Eye (tissue), 1 donor: ENCODE data around the gene PTPN22.

Experiments
- DNase-seq: peaks from one replicate; pipeline ENCODE4 v3.0.0-alpha.2; 2015

The PTPN22 gene

DNA sequence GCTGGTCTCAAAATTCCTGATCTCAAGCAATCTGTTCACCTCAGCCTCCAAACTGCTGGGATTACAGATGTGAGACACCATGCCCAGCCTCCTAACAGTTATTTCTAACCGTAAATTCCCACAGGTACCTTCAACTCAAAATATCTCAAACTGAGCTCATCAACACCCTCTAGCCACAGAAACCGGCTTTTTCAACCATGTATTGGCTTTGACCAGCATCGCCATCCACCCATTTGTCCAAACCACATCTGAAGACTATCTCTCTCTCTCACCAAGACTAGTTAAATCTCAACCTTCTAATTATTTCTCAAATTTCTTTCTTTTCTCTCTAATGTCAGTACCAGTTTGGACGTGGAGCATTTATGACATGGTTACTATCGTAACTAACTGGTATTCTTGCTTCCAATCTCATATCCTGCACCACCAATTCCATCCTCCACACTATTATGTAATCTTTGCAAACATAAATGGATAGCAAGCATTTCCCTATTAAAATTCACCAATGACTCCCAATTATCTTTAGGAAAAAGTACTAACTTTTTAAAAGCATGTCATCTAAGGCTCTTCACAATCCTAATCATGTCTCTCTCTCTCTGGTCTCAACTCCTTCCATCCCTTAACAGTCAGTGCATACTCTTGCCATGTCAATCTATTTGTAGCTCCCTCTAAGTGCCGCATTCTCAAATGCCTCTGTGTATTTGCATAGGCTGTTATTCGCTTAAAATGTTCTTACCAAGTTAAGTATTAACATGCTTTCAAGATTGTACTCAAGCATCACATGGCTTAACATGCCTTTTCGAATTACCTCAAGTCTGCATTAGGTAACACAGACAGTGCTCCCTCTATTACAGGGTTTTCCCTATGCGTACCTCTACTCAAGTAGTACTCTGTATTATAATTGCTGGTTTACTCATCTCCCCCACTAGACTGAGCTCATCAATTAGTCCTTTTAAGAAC, 77.4 kb downstream of the PTPN22 start:
- no peak for DNase-seq

DNA sequence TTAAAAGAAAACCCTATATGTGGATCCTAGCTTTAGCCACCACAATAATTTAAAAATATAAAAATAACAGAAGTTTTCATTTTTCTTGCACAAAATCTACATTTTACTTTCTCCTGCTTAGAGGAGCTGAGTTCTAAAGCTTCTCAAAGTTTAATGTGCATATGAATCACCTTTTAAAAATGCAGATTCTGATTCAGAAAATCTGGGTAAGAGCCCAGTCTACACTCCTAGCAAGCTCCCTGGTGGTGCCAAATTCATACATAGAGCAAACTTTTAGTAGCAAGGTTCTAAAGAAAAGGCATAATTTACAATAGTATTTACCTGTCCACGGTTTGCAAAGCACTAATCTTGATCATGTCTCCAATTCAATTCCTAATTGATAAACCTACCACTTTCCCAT, 78.5 kb downstream of the PTPN22 start:
- DNase-seq, result no peak

DNA sequence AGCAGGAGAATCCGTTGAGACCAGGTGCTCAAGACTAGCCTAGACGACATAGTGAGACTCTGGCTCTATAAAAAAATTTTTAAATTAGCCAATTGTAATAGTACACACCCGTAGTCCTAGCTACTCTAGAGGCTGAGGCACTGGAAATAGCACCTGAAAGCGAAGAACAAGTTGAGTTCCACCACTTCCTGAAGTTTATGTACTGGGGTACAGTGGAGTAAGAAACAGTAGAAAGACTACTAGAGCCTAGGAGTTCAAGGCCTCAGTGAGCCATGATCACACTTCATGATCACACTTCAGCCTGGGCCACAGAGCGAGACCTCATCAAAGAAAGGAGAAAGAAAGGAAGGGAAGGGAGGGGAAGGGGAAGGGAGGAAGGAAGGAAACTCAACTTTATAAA, 79.0 kb downstream of the PTPN22 start:
- DNase-seq, result no peak

DNA sequence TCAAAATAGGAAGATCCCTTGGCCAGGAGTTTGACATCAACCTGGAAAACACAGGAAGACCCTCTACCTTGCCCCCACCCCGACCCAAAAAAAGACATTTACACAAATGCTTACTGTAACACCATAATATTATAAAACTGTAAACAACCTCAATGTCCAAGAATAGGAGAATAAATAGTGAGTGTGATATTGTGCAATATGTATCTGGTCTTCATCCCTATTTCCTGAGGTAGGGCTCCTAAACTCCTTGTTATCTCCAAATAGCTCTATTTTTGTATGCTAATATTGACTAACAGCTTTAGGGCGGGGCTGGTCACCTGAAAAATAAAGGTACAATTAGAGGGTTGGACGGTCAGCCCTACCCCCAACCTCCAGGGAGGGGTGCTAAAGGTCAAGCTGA, 82.7 kb downstream of the PTPN22 start:
- no peak for DNase-seq

DNA sequence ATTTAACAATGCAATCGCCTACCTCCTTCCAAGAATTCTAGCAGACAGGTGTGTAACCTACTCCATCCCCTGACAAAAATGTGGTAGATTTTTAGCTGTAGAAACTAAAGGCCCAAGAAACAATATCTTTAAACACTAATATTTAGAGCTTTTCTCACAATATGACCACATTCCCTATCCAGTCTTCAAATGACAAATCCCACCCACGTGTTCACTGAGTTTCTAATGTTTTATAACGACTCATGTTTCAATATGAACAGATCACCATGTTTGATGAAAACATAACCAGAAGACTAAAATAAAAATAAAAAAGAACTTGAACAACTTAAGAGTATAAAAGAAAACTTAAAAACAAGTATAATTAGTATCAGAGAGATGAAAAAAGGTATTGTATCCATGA, 83.8 kb downstream of the PTPN22 start:
- DNase-seq, result no peak

DNA sequence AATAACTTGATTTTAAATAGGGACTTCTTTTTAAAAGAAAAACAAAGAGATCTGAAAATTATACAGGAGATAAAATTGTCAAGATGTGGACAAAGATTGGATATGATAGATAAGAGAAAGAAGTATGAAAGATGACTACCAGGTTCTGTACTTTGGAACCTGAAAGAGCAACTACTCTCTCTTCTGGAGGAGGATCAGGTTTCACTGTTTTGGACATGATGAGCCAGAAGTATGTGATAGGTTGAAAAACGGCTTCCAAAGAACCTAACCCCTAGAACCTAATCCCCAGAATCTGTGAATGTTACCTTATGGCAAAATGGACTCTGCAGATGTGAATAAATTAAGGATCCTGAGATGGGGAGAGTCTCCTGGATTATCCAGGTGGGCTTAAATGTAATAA, 85.4 kb downstream of the PTPN22 start:
- no peak for DNase-seq

DNA sequence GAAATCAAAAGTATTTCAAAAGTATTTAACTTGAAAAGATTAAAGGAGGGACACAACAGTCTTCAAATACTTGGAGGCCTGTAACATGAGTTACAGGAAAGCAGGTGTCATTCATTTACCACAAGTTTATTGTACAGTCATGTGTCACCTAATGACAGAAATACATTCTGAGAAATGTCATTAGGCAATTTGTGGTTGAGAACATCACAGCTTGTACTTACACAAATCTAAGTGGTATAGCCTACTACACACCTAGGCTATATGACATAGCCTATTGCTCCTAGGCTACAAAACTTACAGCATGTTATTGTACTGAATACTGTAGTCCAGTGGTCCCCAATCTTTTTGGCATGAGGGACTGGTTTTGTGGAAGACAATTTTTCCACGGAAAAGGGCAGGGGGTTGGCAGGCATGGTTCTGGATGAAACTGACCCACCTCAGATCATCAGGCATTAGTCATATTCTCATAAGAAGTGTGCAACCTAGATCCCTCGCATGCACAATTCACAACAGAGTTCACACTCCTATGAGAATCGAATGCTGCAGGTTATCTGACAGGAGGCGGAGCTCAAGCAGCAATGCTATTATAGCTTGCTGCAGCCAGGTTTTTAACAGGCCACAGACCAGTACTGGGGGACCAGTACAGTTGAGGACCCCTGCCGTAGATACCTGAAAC, 87.3 kb downstream of the PTPN22 start:
- DNase-seq, result no peak

DNA sequence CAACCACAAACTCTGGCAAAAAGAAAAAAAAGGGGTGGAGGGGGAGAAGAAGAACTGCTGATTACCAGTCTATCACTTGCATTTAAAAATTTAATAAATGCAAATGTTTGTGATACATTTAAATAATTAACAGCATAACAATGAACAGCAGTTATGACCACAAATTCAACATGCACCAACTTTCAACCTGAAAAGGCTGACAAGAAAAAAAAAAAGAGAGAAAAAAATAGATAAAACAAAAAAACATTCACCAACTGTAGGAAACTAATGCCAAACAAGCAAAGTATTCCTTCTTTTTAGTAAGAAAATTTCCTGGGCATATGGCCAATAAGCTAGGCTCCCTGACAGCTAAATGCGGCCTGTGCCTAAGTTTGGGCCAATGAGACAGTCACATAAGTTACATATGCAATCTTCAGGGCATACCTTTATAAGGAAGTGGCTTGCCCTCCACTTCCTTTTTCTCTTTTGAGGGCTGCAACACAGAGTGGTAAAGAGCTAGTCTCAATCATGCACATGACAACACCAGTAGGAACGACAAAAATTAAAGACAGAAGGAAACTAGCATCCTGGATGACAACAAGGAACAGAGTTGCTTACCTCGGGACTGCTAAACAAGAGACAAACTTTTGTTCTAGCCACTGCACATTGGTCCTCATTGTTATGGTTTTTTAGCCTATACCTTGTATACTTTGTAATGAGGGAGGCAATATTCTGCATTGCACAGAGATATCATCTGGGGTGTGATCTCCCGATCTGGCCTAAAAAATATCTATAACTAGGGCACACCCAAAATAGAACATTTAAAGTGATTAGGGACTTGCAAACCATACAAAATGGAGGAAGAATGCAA, 88.0 kb downstream of the PTPN22 start:
- DNase-seq, result peak; percentile 23

DNA sequence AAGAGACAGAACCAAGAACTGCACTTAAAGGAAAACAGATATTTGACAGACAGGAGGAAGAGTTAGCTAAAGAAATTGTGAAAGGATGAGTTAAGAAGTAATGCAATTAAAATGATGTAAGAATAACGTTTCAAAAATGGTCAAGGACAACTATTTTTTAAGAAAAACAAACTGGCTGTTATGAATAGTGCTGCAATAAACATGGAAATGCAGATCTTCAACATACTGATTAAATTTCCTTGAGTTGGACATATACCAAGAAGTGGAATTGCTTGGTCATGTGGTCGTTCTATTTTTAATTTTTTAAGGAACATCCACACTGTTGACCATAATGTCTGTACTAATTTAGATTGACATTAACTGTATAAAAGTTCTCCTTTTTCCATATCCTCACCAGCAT, 89.1 kb downstream of the PTPN22 start:
- DNase-seq, result peak; percentile 15

DNA sequence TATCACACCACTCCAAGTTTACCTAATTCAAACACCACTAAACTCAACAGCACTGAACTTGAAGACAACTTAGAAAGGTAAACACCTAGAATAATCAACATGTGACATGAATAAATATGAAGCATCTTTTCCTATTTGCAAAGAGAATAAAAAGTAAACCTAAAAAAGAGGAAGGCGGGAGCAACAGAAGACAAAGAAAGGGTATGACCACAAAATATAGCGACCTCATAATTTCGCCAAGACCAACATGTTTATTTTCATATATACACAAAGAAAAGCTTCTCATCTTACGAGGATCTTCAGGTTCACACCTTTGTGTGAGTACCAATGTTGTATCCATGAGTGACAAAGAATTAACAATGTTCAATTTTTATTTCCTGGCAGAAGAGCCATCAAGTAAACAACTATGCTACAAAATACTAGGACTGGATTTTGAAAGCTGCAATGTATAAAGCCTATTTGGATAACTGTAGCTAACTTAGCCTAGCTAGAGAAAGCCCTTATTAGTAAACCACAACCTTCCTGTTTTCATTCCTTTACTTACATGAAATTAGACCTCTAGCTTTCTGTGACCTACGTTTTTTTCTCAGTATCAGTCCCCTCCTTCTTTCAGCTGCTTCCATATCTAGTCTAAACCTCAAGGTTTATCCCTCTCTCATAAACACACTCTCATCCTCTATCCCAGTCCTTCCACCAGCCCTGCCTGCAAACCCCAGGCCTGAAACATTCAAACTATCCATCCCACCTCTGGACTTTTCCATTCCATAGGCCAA, 91.0 kb downstream of the PTPN22 start:
- no peak for DNase-seq

DNA sequence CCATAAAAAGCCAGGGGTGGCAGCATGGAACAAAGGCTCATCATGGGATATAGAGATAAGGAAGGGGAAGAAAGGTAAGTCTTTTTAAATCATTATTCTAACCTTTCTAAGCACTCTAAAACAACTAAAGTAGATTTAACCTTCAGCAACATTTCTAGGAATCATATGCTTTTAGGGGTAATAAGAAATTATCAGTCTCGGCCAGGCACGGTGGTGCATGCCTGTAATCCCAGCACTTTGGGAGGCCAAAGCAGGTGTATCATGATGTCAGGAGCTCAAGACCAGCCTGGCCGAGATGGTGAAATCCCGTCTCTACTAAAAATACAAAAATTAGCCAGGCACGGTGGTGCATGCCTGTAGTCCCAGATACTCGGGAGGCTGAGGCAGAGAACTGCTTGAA, 92.0 kb downstream of the PTPN22 start:
- no peak for DNase-seq

DNA sequence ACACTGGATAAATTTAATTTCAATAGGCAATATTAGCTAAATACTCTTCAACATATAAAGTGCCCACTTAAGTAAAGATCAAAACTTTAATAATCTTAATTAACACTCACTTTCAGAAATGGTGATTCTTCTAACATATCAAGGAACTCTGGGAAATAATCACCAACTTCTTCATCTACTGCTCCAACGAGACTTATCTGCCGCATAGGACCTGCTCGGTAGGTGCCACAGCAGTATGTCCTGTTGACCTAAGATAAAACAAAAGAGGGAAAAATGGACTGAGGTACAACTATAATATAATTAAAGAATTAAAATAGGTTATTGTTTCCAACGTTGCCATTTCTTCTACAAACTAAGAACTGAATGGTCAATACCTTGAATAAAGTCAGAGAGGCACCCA, 94.0 kb downstream of the PTPN22 start:
- no peak for DNase-seq

DNA sequence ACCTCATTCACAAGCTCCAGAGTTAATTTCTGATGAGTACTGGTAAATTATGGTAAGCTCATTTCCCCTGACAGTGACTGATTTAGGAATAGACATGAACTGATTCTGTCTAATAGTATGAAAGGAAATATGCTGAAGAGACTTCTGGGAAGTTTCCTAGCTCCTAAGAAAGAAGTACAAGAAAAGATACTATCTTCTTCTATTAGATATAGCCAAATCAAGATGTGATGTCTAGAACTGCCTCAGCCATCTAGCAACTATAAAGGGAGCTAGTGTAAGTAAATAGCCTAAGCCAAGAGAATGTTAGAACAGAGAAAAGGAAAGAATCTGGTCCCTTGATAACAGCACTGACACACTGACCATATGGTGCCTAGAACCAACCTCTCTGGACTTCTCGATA, 101.5 kb downstream of the PTPN22 start:
- no peak for DNase-seq

DNA sequence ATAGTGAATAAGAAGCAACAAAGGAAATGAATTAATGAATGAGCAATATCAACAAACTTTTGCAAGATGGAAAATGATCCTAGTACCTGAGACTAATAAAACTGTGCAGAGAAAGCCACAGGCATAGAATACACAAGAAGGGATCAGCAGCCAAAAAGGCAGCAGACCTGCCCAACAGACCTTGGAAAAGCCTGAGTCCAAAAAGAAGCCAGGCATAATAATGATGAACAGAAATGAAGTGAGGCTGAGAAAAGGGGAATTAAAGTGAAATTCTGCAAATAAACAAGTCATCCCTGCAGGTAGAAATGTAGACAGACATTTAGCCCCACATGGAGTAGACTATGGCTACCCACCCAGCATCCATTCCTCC, 101.9 kb downstream of the PTPN22 start:
- DNase-seq, result no peak

DNA sequence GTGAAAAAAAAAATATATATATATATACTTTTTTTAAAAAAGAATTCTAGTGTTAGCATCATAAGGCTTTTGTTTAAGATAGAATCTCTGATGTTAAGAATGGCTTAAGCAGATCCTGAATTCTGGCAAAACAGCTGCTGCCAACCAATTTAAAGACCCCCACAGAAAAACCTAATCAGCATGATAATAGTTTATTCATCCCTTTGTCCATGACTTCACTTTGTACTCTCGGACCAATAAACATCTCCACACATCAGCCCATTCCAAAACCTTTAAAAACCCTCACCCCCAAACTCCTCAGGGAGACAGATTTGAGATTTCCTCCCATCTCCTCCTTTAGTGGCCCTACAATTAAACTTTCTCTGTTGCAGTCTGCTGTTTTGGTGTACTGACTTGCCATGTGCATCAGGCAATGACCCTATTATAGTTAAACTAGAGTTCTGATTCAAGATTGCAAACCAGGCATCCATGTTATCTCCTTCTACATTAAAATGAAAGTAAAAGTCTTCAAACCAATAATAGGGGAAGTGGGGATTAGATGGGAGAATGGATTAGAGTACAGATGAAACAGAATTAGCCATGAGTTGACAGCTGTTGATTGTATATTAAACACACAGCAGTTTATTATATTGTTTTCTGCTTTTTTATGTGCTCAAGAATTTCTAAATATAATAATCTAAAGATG, 102.5 kb downstream of the PTPN22 start:
- DNase-seq, result no peak

DNA sequence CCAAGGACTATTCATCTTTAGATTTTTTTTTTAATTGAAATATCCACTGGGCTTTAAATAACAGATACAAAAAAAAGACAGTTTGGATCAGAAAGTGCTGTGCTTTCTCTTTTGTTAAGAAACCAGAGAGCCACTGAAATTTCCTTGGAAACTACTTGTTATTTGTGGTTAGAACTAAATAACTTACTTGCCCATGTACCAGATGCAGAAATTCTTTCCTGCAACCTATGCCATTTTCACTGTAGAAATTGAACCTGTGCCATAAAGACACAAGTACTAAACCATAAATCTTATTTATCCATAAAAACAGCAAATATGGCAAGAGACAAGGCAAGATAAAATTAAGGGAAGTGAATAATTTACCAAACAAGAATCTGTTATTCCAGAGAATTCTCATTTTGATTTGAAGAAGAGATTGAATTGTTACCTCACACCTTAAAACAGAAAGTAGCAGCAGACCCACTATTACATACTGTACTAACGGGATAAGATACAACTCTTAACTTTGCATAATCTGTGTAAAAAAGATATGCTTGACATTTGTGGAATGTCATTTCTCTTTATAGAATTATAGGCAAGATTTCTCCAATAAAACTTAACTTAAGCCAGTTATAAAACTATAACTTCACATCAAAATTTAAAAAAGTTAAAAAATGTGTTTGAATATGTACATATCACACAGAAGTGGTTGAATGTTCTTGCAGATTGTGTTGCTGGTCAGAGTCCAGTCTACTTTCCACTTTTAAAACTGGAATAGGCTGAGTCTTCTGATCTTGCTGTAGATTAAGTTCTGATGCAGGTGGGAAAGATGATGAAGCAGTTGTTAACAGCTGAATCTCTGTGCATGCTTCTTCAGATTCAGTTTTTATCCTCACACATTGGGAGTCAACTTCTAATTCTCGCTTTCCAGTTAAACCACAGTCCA, 105.9 kb downstream of the PTPN22 start:
- no peak for DNase-seq
